ENCODE measurements around the gene FAT3. TPM values are rescaled to one million over a fixed set of nuclear protein-coding genes. Genes with fewer than 3 reads are reported as not detected.

The FAT3 gene
- 0.14 and 4.8 TPM in 2 replicates for total RNA-seq

DNA sequence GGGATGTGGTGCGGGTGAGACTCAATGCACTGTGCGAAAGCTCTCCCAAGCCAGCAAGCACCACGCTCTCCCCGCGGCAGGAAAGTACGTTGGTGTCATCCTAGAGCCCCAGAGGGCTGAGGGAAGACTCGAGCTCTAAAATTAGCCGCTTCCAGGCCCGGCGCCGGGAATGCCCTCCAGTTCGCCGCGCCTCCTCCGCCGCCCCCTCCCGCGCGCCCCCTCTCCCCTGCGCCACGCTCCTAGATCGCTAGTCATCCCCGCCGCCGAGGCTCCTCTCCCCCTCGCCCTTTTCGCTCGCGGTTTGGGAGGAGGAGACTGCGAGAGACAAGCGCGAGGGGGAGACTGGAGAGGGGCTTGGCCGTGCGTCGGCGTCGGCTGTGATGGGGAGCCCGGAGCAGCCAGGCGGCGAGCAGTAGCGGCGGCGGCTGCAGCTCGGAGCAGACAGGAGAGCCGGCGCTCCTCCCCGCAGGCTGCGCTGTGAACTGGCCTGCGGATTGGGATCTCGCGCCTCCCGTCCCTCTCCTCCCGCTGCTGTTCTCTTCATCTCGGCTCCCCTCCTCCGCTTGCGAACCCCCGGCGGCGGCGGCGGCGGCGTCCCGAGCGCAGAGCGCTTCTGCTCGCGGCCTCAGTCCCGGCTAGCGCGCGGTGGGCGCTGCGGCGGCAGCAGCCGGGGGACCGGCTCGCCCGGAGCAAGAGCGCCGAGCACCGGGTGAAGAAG is at the start of gene FAT3:
TSS of gene FAT3 (plus strand) at position 412 of the 718 bp plus-strand sequence. CDS start 127,295 bp downstream, outside the sequence.

